Activated effector memory CD4-positive, alpha-beta T cell treated with Interleukin-2 at 50 U/mL for 16 hours (primary cell): ENCODE measurements around the gene FBXO28.

Experiments
- DNase-seq: peaks from one replicate; pipeline ENCODE4 v3.0.0-alpha.2; 2020

FBXO28 gene

DNA sequence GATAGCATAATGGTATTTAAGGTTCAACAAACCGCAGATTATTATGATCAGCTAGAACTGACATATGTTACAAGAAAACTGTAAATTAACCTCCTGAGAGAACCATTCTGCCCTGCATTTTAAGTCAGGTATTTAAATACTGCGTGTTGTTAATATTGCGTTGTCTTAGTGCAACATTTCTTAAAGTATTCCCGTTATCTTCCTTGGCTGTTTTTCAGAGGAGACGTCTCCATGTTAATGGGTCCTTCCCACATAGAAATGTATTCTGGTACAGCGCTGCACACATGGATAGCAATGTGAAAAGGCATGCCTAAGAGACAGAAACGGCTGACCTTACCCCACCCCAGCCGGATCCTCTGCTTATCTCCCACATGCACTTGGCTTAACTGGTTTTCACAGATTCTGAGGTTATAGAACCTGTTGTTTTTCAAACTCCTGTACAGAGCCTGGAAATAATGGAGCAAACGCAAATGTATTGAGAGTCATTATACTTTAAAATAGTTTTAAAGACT lies 46.3 kb downstream of the FBXO28 start:
- no peak for DNase-seq

GRCh38 chr1:224162768-224163167 lies 48.9 kb downstream of the FBXO28 start:
- no peak for DNase-seq

- DNase-seq, result no peak
Measured at GRCh38 chr1:224163311-224163710, 49.4 kb downstream of the FBXO28 start.

DNA sequence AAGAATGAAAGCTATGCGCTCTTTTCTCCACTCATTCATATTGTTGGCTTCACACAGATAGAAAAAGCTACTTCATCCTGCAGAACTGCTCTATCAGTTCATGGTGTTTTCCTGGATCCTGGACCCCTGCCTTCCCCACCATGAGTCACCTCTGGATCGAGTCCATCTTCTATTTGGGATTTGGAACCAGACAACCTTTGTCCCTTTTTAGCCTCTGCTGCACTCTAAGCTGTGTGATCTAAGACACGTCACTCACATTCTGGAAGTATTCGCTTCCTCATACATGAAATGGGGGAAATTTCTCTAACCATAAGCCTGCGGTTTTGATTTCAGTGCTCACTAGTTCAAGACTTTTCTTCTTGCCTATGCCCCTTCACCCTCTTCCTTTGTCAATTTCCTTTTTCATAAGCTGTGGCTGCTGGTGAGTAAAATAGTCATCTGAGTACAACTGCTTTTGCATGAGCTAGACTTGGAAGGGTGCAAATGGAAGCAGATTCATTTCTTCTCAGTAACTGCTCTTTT lies 55.0 kb downstream of the FBXO28 start:
- DNase-seq, result no peak

GRCh38 chr1:224169718-224170270 lies 55.9 kb downstream of the FBXO28 start:
- no peak for DNase-seq

GRCh38 chr1:224170343-224170742 lies 56.4 kb downstream of the FBXO28 start:
- no peak for DNase-seq

DNA sequence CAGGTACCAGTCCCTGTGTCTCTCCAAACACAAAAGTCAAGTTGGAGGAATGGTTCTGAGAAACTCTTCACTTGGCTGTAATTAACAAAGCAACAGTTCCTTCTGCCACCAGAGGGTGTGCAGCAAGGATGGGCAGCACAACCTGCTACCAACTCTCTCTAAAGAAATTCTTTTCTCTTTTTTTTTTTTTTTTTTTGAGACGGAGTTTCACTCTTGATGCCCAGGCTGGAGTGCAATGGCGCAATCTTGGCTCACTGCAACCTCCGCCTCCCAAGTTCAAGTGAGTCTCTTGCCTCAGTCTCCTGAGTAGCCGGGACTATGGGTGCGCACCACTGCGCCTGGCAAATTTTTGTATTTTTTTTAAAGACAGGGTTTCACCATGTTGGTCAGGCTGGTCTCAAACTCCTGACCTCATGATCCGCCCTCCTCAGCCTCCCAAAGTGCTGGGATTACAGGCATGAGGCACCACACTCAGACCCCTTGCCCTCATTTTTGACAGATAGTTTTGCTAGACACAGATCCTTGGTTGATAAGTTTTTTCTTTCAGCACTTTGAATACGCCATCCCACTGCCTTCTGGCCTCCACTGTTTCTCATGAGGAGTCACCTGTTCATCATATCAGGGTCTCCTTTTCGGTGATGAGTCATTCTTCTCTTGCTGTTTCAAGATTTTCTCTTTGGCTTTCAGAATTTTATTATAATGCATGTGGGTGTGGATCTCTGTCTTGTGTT lies 57.0 kb downstream of the FBXO28 start:
- no peak for DNase-seq

- no peak for DNase-seq
Measured at GRCh38 chr1:224172229-224172628, 58.3 kb downstream of the FBXO28 start.

- no peak for DNase-seq
Measured at GRCh38 chr1:224173523-224173922, 59.6 kb downstream of the FBXO28 start.

- no peak for DNase-seq
Measured at GRCh38 chr1:224175617-224176016, 61.7 kb downstream of the FBXO28 start.

DNA sequence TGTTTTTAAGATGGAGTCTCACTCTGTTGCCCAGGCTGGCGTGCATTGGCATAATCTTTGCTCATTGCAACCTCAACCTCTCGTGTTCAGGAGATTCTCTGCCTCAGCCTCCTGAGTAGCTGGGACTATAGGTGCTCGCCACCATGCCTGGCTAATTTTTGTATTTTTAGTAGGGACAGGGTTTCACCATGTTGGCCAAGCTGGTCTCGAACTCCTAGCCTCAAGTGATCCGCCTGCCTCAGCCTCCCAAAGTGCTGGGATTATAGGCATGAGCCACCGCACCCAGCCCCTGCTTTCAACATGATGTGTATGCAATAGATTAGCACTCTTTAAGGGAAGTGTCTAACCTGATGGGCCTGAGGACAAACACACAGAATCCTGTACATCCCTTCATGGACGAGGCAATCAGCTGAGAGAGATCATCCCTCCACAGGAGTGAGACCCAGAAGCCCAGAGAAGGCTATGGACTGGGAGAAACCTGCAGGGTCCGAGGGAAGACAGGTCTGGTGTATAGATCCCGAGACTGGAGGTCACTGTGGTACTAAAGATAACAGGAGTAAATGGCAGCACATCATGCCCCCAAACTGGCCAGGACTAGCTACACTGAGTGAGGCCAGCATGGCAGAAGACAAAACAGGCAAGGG lies 63.6 kb downstream of the FBXO28 start:
- DNase-seq, result no peak

GRCh38 chr1:224178894-224179293 lies 65.0 kb downstream of the FBXO28 start:
- no peak for DNase-seq

GRCh38 chr1:224180783-224181452 lies 67.0 kb downstream of the FBXO28 start:
- no peak for DNase-seq

DNA sequence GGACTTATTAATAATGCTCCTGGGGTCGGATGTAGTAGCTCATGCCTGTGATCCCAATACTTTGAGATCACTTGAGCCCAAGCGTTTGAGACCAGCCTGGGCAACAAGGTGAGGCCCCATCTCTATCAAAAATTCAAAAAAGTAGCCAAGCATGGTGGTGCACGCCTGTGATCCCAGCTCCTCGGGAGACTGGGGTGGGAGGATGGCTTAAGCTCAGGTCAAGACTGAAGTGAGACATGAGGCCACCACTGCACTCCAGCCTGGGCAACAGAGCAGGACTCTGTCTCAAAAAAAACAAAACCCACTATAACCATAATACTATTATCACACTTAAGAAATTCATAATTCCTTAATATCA lies 67.5 kb downstream of the FBXO28 start:
- DNase-seq, result no peak

GRCh38 chr1:224182057-224182865 lies 68.3 kb downstream of the FBXO28 start:
- peak; percentile 35 for DNase-seq

DNA sequence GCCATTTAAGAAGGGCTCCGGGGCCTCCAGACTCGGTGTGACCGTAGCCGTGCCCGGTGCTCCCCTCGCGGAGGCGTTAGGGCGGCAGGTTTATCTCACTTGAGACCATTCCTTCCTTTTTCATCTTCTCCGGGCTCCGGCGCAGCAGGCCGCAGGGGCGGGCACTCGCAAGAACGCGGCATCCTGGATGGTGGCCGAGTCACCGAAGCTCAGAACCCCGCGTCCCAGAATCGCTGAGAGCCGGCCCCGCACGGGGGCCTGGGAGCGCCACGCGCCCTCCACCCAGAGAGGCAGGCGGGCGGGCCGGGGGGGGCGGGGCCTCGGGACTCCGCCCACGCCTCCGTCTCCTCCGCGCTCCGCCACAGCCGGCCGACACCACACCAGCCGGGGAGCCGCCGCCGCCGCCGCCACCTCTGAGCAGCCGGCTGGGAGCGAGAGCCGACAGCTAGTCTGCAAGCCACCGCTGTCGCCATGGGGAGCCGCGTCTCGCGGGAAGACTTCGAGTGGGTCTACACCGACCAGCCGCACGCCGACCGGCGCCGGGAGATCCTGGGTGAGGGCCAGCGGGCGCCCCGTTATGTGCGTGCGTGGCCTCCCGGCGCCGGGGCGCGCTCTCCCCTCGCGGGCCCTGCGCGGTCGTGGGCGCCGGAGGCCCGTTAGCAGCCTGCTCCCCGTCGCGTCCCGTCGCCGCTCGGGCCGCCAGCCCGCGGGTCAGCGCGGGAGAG lies 69.1 kb downstream of the FBXO28 start, which contains the start of gene DEGS1:
TSS of gene DEGS1 (plus strand) at position 375 of the 725 bp plus-strand sequence. CDS start at position 472, 97 bp downstream.
- peak; percentile 77 for DNase-seq

- peak; percentile 48 for DNase-seq
Measured at GRCh38 chr1:224183591-224184312, 69.8 kb downstream of the FBXO28 start.

DNA sequence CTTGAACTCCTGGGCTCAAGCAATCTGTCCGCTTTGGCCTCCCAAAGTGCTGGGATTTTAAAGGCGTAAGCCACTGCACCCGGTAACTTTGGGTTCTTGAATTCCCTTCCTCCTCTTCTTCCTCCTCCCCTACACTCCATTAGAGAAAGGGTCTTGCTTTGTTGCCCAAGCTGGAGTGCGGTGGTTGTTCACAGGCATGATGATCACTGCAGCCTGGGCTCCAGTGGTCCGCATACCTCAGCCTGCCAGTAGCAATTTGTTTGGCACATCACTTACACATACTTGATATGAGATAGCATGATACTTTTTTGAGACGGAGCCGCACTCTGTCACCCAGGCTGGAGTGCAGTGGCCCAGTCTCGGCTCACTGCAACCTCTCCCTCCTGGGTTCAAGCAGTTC lies 71.3 kb downstream of the FBXO28 start:
- no peak for DNase-seq

DNA sequence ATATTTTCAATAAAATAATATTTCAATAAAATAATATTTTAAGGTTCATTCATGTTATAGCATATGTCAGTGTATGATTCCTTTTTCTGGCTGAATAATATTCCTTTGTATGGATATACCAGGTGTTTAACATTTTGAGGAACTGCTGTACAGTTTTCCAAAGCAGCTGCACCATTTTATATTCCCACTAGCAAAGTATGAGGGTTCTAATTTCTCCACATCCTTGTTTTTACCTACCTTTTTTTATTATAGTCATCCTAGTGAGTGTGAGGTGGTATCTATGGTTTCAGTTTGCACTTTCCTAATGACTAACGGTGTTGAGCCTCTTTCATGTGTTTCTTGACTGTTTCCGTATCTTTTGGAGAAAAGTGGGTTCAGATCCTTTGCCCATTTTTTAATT lies 74.4 kb downstream of the FBXO28 start:
- no peak for DNase-seq

DNA sequence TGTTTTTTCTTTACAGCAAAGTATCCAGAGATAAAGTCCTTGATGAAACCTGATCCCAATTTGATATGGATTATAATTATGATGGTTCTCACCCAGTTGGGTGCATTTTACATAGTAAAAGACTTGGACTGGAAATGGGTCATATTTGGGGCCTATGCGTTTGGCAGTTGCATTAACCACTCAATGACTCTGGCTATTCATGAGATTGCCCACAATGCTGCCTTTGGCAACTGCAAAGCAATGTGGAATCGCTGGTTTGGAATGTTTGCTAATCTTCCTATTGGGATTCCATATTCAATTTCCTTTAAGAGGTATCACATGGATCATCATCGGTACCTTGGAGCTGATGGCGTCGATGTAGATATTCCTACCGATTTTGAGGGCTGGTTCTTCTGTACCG lies 75.7 kb downstream of the FBXO28 start:
- no peak for DNase-seq
